Calu3 (cell line): ENCODE results near the gene F7. TPM values are rescaled to one million over a fixed set of nuclear protein-coding genes. Genes with fewer than 3 reads are reported as not detected.

ENCODE experiments used
- BruUV-seq: library from RNA; stranded (reverse); fragments of 400-500 nt; replicated peaks from 2 replicates; lab custom pipeline; 2021; lab: Mats Ljungman, UMichigan
- CTCF ChIA-PET: fragments of 300-600 bp; sonication (Branson Sonifier 250); formaldehyde crosslinking; loops from one replicate; lab custom pipeline; 2022; ENCODE audit warnings: antibody characterized with exemption; lab: Charles Lee
- DNase-seq: peaks from one replicate; pipeline ENCODE4 v3.0.0; 2022
- H3K27ac Mint-ChIP-seq: one replicate; pipeline ENCODE4 v1.8.0; 2022; ENCODE audit warnings: mixed read lengths; ENCODE audit not compliant: unreplicated experiment
- H3K27me3 Mint-ChIP-seq: one replicate; pipeline ENCODE4 v1.8.0; 2022; ENCODE audit warnings: mixed read lengths; ENCODE audit not compliant: unreplicated experiment
- H3K36me3 Mint-ChIP-seq: one replicate; pipeline ENCODE4 v1.8.0; 2022; ENCODE audit warnings: mild to moderate bottlenecking, moderate library complexity, mixed read lengths; ENCODE audit not compliant: insufficient read depth, unreplicated experiment
- H3K4me1 Mint-ChIP-seq: one replicate; pipeline ENCODE4 v1.8.0; 2022; ENCODE audit warnings: mild to moderate bottlenecking, low read depth, mixed read lengths; ENCODE audit not compliant: unreplicated experiment
- H3K4me3 Mint-ChIP-seq: one replicate; pipeline ENCODE4 v1.8.0; 2022; ENCODE audit warnings: mild to moderate bottlenecking, low read depth, moderate library complexity, mixed read lengths; ENCODE audit not compliant: unreplicated experiment
- H3K9me3 Mint-ChIP-seq: one replicate; pipeline ENCODE4 v1.8.0; 2022; ENCODE audit warnings: low read depth, mixed read lengths; ENCODE audit not compliant: unreplicated experiment
- CTCF ChIP-seq: fragments of 200-600 bp; IDR thresholded peaks from one replicate; pipeline ENCODE4 v1.8.0; 2022; ENCODE audit warnings: antibody characterized with exemption; ENCODE audit not compliant: unreplicated experiment
- intact Hi-C: fragments of 100-400 bp; cut with micrococcal nuclease; formaldehyde crosslinking; loops from one replicate; pipeline ENCODE4 v1.10.0; 2022; ENCODE audit not compliant: unreplicated experiment
- total RNA-seq: library from RNA; stranded (reverse); gene quantifications from 2 replicates; pipeline ENCODE4 v1.2.3, GENCODE V29; 2022

Gene F7
- total RNA-seq, 1 experiment from 2014 or later = not detected

GRCh38 chr13:113058988-113059850 is 46.4 kb upstream of the F7 start:
- no peak for DNase-seq
- no peak overlapping the region for H3K4me3 Mint-ChIP-seq
- no peaks in the 10 kb centered on the region for H3K9me3 Mint-ChIP-seq
- no peaks in the 10 kb centered on the region for H3K27me3 Mint-ChIP-seq
- H3K4me1 Mint-ChIP-seq = no peaks in the 10 kb centered on the region
- no peak for TF ChIP-seq CTCF
- H3K27ac Mint-ChIP-seq = no peak overlapping the region
- BruUV-seq = no TSS peak
- intact Hi-C loops = no loop called here
- CTCF ChIA-PET = no interaction called here
- H3K36me3 Mint-ChIP-seq = no peaks in the 10 kb centered on the region

GRCh38 chr13:113059891-113060290 is 45.7 kb upstream of the F7 start:
- no peak for DNase-seq
- Mint-ChIP-seq H3K36me3 (no peaks in the 10 kb centered on the region), H3K27me3 (no peaks in the 10 kb centered on the region), H3K4me3 (no peak overlapping the region), H3K4me1 (no peaks in the 10 kb centered on the region), H3K27ac (no peak overlapping the region), H3K9me3 (no peaks in the 10 kb centered on the region)
- CTCF ChIA-PET = no interaction called here
- intact Hi-C loops = no loop called here
- no peak for TF ChIP-seq CTCF
- no TSS peak for BruUV-seq

DNA sequence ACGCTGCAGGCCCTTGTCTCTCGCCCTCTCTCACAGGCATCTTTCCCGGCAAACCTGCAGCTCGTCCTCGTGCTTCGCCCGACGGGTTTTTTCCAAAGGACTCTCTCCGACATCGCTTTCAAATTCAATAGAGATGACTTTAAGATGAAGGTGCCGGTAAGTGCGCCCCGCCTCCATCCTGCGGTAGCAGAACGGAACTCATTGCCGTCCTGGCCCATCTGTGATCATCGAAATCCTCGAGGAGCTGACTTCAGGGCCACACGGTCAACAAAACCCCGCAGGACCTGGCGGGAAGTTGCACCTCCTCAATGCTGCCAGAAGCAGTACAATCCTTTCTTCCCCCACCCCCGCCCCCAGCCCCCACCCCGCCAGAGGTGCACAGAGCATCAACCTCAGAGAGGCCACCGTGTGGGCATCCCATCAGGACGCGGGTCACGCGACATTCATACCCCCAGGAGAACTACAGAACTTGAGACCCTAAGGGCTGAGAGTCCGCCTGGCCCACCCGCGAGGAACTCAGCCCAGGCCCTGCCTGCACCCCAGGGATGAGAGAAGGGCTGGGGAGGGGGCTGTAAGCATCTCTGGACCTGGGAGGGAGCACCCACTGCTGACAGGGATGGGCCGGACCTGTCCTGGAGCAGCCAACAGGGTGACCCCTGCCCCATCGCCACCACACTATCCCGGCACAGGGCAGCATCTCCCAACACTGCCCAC is 44.9 kb upstream of the F7 start:
- BruUV-seq = no TSS peak
- H3K9me3 Mint-ChIP-seq = no peaks in the 10 kb centered on the region

DNA sequence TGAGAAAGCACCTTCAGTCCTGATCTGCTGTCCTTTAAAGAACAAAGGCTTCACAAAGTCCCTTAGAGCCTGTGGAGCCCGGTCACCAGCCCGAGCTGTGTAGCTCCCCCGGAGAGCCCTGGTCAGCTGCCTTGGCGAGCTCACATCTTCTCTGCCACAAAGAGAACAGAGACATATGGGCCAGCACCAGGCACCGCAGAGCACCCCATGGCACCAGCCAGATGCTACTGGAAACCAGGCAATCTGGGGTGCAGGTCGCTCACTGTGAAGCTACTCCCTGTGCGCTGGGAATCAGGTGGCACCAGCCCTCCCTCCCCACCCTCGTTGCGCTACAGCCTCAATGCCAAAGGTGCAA is 44.3 kb upstream of the F7 start:
- BruUV-seq = no TSS peak
- no peak for DNase-seq
- intact Hi-C loops = no loop called here
- H3K27me3 Mint-ChIP-seq = no peaks in the 10 kb centered on the region
- no peaks in the 10 kb centered on the region for H3K36me3 Mint-ChIP-seq
- no peak overlapping the region for H3K4me3 Mint-ChIP-seq
- H3K4me1 Mint-ChIP-seq = no peaks in the 10 kb centered on the region
- CTCF ChIA-PET = interaction anchor here (0.7 kb wide), 1 partner anchor 229 kb away, joined by 5 read pairs; no protein-coding TSS in a partner anchor
- no peak overlapping the region for H3K27ac Mint-ChIP-seq
- no peak for TF ChIP-seq CTCF
- no peaks in the 10 kb centered on the region for H3K9me3 Mint-ChIP-seq

More for the DNA sequence above, 44.9 kb upstream of the F7 start:
- no peak overlapping the region for H3K27ac Mint-ChIP-seq
- intact Hi-C loops = no loop called here
- CTCF ChIA-PET = interaction anchor here (0.7 kb wide), 1 partner anchor 230 kb away, joined by 5 read pairs; no protein-coding TSS in a partner anchor
- no peaks in the 10 kb centered on the region for H3K27me3 Mint-ChIP-seq
- H3K4me1 Mint-ChIP-seq = no peaks in the 10 kb centered on the region
- no peak for DNase-seq
- no peak overlapping the region for H3K4me3 Mint-ChIP-seq
- no peaks in the 10 kb centered on the region for H3K36me3 Mint-ChIP-seq
- TF ChIP-seq CTCF = no peak
